Loucy (cell line): Measurements from ENCODE around the gene IGFBP4.

Experiments used
- CTCF ChIP-seq: fragments of 200-600 bp; sonication (generic); conservative IDR thresholded peaks from 2 replicates; pipeline ENCODE4 v1.5.1; 2014; ENCODE audit warnings: mild to moderate bottlenecking, antibody characterized with exemption, low read length
- EZH2phosphoT487 ChIP-seq: fragments of 200-600 bp; IDR thresholded peaks from 2 replicates; pipeline ENCODE4 v1.6.1; 2018; ENCODE audit warnings: antibody characterized with exemption, mild to moderate bottlenecking, moderate library complexity, borderline replicate concordance

- TF ChIP-seq CTCF (no peak), EZH2phosphoT487 (no peak)
Observed at GRCh38 chr17:40480501-40481003, 37.3 kb downstream of the IGFBP4 start.
